GM23248 (cell line): ENCODE data around the gene MUC2. TPM values are rescaled to one million over a fixed set of nuclear protein-coding genes. Genes with fewer than 3 reads are reported as not detected.

ENCODE experiments used
- DNase-seq: peaks from one replicate; pipeline ENCODE4 v3.0.0-alpha.2; 2015
- H2AFZ ChIP-seq: fragments of 200-600 bp; sonication (generic); 2 replicates; pipeline ENCODE4 v1.6.1; 2016; ENCODE audit warnings: antibody characterized with exemption
- H3F3A ChIP-seq: fragments of 200-600 bp; sonication (generic); 2 replicates; pipeline ENCODE4 v1.6.1; 2016; ENCODE audit warnings: mild to moderate bottlenecking, antibody characterized with exemption, mixed run types; ENCODE audit not compliant: insufficient read depth
- H3K27ac ChIP-seq: fragments of 200-600 bp; sonication (generic); 2 replicates; pipeline ENCODE4 v1.5.1; 2016; ENCODE audit warnings: mild to moderate bottlenecking
- H3K27me3 ChIP-seq: fragments of 200-600 bp; sonication (generic); replicated peaks from 2 replicates; pipeline ENCODE4 v1.6.1; 2016; ENCODE audit warnings: mild to moderate bottlenecking; ENCODE audit not compliant: insufficient read depth
- H3K36me3 ChIP-seq: fragments of 200-600 bp; sonication (generic); 2 replicates; pipeline ENCODE4 v1.6.1; 2016; ENCODE audit warnings: low read depth, mild to moderate bottlenecking
- H3K4me1 ChIP-seq: fragments of 200-600 bp; sonication (generic); 2 replicates; pipeline ENCODE4 v1.6.1; 2016; ENCODE audit warnings: mild to moderate bottlenecking; ENCODE audit not compliant: insufficient read depth
- H3K4me2 ChIP-seq: fragments of 200-600 bp; sonication (generic); one replicate; pipeline ENCODE4 v1.6.1; 2016; ENCODE audit warnings: mild to moderate bottlenecking; ENCODE audit not compliant: unreplicated experiment
- H3K4me3 ChIP-seq: fragments of 200-600 bp; sonication (generic); 2 replicates; pipeline ENCODE4 v1.5.1; 2016; ENCODE audit warnings: mild to moderate bottlenecking
- H3K79me2 ChIP-seq: fragments of 200-600 bp; sonication (generic); 2 replicates; pipeline ENCODE4 v1.6.1; 2016; ENCODE audit warnings: mild to moderate bottlenecking; ENCODE audit not compliant: insufficient read depth
- H3K9ac ChIP-seq: fragments of 200-600 bp; sonication (generic); 2 replicates; pipeline ENCODE4 v1.6.1; 2016; ENCODE audit warnings: mild to moderate bottlenecking
- H3K9me2 ChIP-seq: fragments of 200-600 bp; sonication (generic); 2 replicates; pipeline ENCODE4 v1.6.1; 2016; ENCODE audit warnings: mixed run types, mild to moderate bottlenecking, moderate library complexity; ENCODE audit not compliant: insufficient read depth
- H3K9me3 ChIP-seq: fragments of 200-600 bp; sonication (generic); one replicate; pipeline ENCODE4 v1.6.1; 2017; ENCODE audit warnings: low read depth
- H4K20me1 ChIP-seq: fragments of 200-600 bp; sonication (generic); 2 replicates; pipeline ENCODE4 v1.6.0; 2016; ENCODE audit not compliant: insufficient read depth
- EZH2 ChIP-seq: fragments of 200-600 bp; sonication (generic); IDR thresholded peaks from 2 replicates; pipeline ENCODE4 v1.6.1; 2018; ENCODE audit warnings: antibody characterized with exemption, mild to moderate bottlenecking; ENCODE audit not compliant: insufficient read depth, poor library complexity, severe bottlenecking
- EZH2phosphoT487 ChIP-seq: fragments of 200-600 bp; sonication (generic); IDR thresholded peaks from 2 replicates; pipeline ENCODE4 v1.6.1; 2018; ENCODE audit warnings: antibody characterized with exemption, moderate library complexity, mild to moderate bottlenecking, low read depth; ENCODE audit not compliant: insufficient read depth
- WGBS, 2 experiments: methylation state at CpG; one replicate each; pipeline ENCODE4 v1.1.6; 2015 to 2017; ENCODE audit warnings: low lambda C conversion rate in 2 of 2, low coverage in 1 of 2; ENCODE audit errors: missing lambda C conversion rate in 2 of 2; 5-methylcytosine and 5-hydroxymethylcytosine counted together
- in situ Hi-C: fragments of 300-500 bp; cut with MboI; formaldehyde crosslinking; loops from 2 replicates; pipeline ENCODE4 v1.15.0; 2020
- polyA plus RNA-seq: library from polyadenylated mRNA; unstranded; fragments of >200 nt; fragmentation: Nextera tagmentation; extraction: Ambion mirVana; gene quantifications from 2 replicates; pipeline ENCODE4 v1.2.1, GENCODE V29; 2016
- total RNA-seq: library from RNA; depleted of rRNA; stranded (reverse); fragments of >200 nt; shearing (Covaris generic); gene quantifications from 2 replicates; pipeline ENCODE4 v1.2.3, GENCODE V29; 2014

Gene MUC2
- total and polyA plus RNA-seq, 2 experiments from 2014 or later, result not detected

DNA sequence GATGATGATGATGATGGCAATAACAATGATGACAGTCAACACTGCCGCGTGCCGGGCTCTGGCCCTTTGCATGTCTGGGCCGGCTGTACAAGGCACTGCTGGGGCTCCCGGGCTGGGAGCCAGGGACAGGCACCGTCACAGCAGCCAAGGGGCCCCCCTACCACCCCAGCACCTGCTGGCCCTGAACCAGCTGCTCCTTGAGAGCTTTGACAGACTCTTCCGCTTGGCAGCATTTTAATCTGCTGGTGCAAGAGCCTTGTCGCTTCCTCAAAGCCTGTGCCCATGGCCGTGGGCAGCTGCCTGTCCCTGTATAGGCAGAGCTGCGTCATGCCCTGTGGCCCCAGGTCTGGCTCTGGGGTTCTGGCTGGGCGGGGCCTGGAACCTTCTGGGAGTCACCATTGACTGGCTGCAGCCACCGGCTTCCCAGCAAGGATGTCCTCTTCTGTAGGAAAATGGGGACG is 25.2 kb upstream of the MUC2 start:
- no peak overlapping the region for H2AFZ ChIP-seq
- no peak overlapping the region for H3K9ac ChIP-seq
- in situ Hi-C loops, result no loop called here
- no peaks in the 10 kb centered on the region for H3K9me3 ChIP-seq
- H3K4me2 ChIP-seq, result no peak overlapping the region
- 61% methylated on average over 13 of the region's 13 CpGs for WGBS, 2 experiments
- H3K4me1 ChIP-seq, result no peaks in the 10 kb centered on the region
- H3K9me2 ChIP-seq, result no peaks in the 10 kb centered on the region
- peaks cover 36% of the 10 kb centered on the region for H3K27me3 ChIP-seq
- TF ChIP-seq EZH2, result no peak
- no peak for TF ChIP-seq EZH2phosphoT487
- DNase-seq, result no peak
- no peak overlapping the region for H3K27ac ChIP-seq
- H3K36me3 ChIP-seq, result no peaks in the 10 kb centered on the region
- H3F3A ChIP-seq, result no peaks in the 10 kb centered on the region
- no peak overlapping the region for H3K4me3 ChIP-seq
- no peaks in the 10 kb centered on the region for H4K20me1 ChIP-seq
- H3K79me2 ChIP-seq, result no peaks in the 10 kb centered on the region

DNA sequence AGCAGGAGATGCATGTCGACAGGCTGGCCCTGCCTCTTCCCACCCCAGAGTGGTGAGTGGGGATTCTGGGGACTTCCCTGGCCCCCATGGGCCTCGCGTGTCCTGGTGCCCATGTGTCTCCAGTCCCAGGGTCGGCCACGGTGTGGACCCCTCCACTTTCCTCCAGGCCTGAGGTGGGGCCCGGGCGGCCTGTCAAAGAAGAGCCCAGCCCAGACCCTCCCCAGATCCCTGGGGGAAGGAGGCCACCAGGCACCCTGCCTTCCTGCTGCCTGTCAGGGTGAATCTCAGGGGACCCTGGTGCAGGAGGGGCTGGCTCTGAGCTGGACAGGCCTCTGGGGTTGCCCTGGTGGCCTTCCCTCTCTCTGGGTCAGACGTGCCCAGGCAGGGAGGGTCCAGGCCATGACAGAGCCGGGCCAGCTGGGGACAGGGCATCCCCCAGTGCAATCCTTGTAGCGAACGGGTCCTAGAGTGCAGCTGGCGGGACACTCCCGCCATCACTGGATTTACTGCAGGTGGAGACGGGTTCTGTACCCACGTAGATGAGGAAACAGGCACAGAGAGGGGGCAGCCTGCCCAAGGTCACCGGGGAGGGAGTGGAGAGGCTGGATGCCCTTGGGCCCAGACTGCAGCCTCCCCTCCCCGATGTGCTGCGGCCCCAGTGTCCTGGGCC is 24.6 kb upstream of the MUC2 start:
- H3K36me3 ChIP-seq, result no peaks in the 10 kb centered on the region
- WGBS, 2 experiments, result 68 to 73% methylated on average over 17 to 18 of the region's 18 CpGs
- H4K20me1 ChIP-seq, result no peaks in the 10 kb centered on the region
- no peaks in the 10 kb centered on the region for H3K9me3 ChIP-seq
- no peak overlapping the region for H2AFZ ChIP-seq
- H3K4me2 ChIP-seq, result no peak overlapping the region
- DNase-seq, result no peak
- no peak overlapping the region for H3K9ac ChIP-seq
- no peak overlapping the region for H3K4me3 ChIP-seq
- no peaks in the 10 kb centered on the region for H3K79me2 ChIP-seq
- no peaks in the 10 kb centered on the region for H3K4me1 ChIP-seq
- peaks cover 31% of the 10 kb centered on the region for H3K27me3 ChIP-seq
- H3K9me2 ChIP-seq, result no peaks in the 10 kb centered on the region
- no peak for TF ChIP-seq EZH2phosphoT487
- TF ChIP-seq EZH2, result no peak
- H3K27ac ChIP-seq, result no peak overlapping the region
- in situ Hi-C loops, result loop anchor here (10.0 kb wide), 1 partner anchor 145 kb away; no protein-coding TSS in a partner anchor
- no peaks in the 10 kb centered on the region for H3F3A ChIP-seq

DNA sequence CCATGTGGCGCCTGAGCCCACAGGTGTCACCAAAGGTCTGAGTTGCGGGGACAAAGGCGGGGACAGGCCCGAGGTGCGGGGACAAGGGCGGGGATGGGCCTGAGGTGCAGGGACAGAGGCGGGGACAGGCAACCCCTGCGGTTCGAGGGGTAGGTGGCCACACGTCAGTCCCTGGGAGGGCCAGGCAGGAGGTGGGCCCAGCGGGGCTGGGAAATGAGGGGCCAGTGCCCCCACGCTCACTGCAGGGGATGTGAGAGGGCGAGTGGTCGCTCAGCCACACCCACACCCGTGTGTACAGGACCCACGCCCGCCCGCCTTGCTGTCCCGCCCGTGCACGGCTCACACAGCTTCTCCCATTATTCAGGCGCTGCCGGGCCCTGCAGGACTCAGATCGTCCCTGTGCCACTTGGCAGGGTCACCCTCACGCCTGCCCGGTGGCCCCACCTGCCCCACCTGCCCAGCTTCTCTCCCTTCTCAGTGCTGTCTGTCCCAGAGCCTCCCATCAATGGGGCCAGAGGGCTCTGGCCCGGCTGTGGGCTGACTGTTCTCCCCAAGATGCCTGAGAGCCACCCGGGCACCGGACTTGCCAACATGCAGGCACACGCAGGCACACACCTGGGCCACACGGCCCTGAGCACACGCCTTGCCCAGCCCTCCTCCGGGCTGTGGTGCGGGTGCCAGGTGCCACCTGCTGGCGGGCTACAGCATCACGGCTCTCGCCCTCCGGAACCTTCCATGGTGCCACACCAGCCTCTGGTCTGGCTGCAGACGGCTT is 23.9 kb upstream of the MUC2 start:
- Histone ChIP-seq H2AFZ (no peak overlapping the region), H4K20me1 (no peaks in the 10 kb centered on the region), H3F3A (no peaks in the 10 kb centered on the region), H3K27ac (no peak overlapping the region), H3K27me3 (peaks cover 28% of the 10 kb centered on the region), H3K9me2 (no peaks in the 10 kb centered on the region), H3K4me2 (no peak overlapping the region), H3K36me3 (no peaks in the 10 kb centered on the region), H3K79me2 (no peaks in the 10 kb centered on the region), H3K4me1 (no peaks in the 10 kb centered on the region), H3K4me3 (no peak overlapping the region), H3K9ac (no peak overlapping the region), H3K9me3 (no peaks in the 10 kb centered on the region)
- 28 to 29% methylated on average over 33 of the region's 39 CpGs for WGBS, 2 experiments
- in situ Hi-C loops, result loop anchor here (10.0 kb wide), 1 partner anchor 146 kb away; no protein-coding TSS in a partner anchor
- DNase-seq, result peak; percentile 81
- no peak for TF ChIP-seq EZH2
- TF ChIP-seq EZH2phosphoT487, result no peak

DNA sequence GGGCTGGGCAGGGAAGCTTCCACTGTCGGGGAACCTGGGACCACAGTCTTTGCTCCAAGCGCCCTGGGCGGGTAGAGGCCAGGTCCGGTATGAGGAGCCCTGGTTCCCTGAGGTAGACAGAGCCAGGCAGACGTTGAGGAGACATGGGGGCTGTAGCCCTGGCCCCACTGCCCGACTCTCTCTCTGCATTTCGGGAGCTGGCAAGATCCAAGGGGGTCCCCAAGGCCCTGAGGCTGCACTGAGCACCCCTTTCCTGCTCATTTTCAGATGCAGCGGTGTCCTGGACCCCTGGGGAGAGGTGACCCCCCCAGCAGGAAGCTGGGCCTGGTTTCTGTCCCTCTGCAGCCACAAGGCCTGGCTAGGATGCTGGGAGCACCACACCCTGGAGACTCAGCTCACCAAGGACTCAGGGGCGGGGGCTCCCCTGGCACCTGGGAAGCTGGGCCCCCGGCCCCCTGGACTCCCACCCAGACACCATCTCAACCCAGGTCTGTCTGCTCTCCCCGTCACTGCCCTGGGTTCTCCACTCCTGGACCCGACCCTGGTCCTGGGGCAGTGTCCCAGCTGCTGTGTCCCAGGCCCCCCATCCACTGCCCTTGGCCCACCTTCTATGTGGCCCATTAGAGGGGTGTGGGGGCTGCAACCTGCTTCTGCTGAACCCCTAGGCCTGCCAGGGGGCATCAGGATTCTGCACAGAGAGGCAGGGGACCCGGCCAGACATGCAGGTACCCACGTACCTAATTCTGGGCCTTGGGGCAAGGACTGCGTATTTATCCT is 23.1 kb upstream of the MUC2 start:
- H3F3A ChIP-seq, result no peaks in the 10 kb centered on the region
- H3K9ac ChIP-seq, result no peak overlapping the region
- H3K4me2 ChIP-seq, result no peak overlapping the region
- no peak for TF ChIP-seq EZH2phosphoT487
- TF ChIP-seq EZH2, result no peak
- H2AFZ ChIP-seq, result no peak overlapping the region
- 46 to 53% methylated on average over 14 of the region's 15 CpGs for whole genome bisulfite sequencing, 2 experiments
- DNase-seq, result no peak
- no peak overlapping the region for H3K4me3 ChIP-seq
- H4K20me1 ChIP-seq, result no peaks in the 10 kb centered on the region
- H3K79me2 ChIP-seq, result no peaks in the 10 kb centered on the region
- H3K4me1 ChIP-seq, result no peaks in the 10 kb centered on the region
- no peaks in the 10 kb centered on the region for H3K36me3 ChIP-seq
- H3K27ac ChIP-seq, result no peak overlapping the region
- H3K9me3 ChIP-seq, result no peaks in the 10 kb centered on the region
- H3K27me3 ChIP-seq, result peaks cover 28% of the 10 kb centered on the region
- in situ Hi-C loops, result loop anchor here (10.0 kb wide), 1 partner anchor 147 kb away; no protein-coding TSS in a partner anchor
- H3K9me2 ChIP-seq, result no peaks in the 10 kb centered on the region
